ENCODE measurements around the gene GPC3. TPM values are rescaled to one million over a fixed set of nuclear protein-coding genes. Genes with fewer than 3 reads are reported as not detected.

Gene GPC3
- total and polyA plus RNA-seq, 7 donors: 0.43 to 2.3 (median 1.4) TPM

- no peaks in the 10 kb centered on the region for H3K4me1 ChIP-seq
- DNase-seq (no peak), ATAC-seq (no peak)
- intact Hi-C loops (cut with DNase I): no loop called here
- 62 to 93% (median 93%) methylated on average over 2 of the region's 2 CpGs for WGBS, 3 donors
- no peak overlapping the region for H3K4me3 ChIP-seq
- TF ChIP-seq, protein P1, sequence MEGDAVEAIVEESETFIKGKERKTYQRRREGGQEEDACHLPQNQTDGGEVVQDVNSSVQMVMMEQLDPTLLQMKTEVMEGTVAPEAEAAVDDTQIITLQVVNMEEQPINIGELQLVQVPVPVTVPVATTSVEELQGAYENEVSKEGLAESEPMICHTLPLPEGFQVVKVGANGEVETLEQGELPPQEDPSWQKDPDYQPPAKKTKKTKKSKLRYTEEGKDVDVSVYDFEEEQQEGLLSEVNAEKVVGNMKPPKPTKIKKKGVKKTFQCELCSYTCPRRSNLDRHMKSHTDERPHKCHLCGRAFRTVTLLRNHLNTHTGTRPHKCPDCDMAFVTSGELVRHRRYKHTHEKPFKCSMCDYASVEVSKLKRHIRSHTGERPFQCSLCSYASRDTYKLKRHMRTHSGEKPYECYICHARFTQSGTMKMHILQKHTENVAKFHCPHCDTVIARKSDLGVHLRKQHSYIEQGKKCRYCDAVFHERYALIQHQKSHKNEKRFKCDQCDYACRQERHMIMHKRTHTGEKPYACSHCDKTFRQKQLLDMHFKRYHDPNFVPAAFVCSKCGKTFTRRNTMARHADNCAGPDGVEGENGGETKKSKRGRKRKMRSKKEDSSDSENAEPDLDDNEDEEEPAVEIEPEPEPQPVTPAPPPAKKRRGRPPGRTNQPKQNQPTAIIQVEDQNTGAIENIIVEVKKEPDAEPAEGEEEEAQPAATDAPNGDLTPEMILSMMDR (IDR thresholded peaks at IDR 0.05): no peak
- no peak overlapping the region for H3K27ac ChIP-seq
- peaks cover 0 to 3% (median 0%) of the 10 kb centered on the region in 3 donors for H3K27me3 ChIP-seq (ENCODE audit: insufficient read depth in 3 of 3, low read length in 2 of 3)
- H3K9me3 ChIP-seq: peaks cover 9% of the 10 kb centered on the region
- H3K36me3 ChIP-seq (ENCODE audit: insufficient read depth in 1 of 2, low read depth in 1 of 2): no peaks in the 10 kb centered on the region
These were observed 71.6 kb downstream of the GPC3 start for GRCh38 chrX:133913658-133914388.

- no peaks in the 10 kb centered on the region for H3K4me1 ChIP-seq
- H3K4me3 ChIP-seq: no peak overlapping the region
- TF ChIP-seq, protein P1 (IDR thresholded peaks at IDR 0.05): no peak
- intact Hi-C loops (cut with DNase I): no loop called here
- peaks cover 0 to 3% (median 0%) of the 10 kb centered on the region in 3 donors for H3K27me3 ChIP-seq (ENCODE audit: insufficient read depth in 3 of 3, low read length in 2 of 3)
- H3K36me3 ChIP-seq (ENCODE audit: insufficient read depth in 1 of 2, low read depth in 1 of 2): no peaks in the 10 kb centered on the region
- WGBS, 3 donors: 43 to 78% methylated on average over 1 of the region's 1 CpG; no CpG with 5 or more reads in 1 of the 3 donors
- no peak for ATAC-seq
- peaks cover 9% of the 10 kb centered on the region for H3K9me3 ChIP-seq
- no peak overlapping the region for H3K27ac ChIP-seq
- DNase-seq: no peak
These were observed 72.4 kb downstream of the GPC3 start for GRCh38 chrX:133913009-133913408.

- no peak overlapping the region for H3K27ac ChIP-seq
- ATAC-seq (no peak), DNase-seq (no peak)
- no peak overlapping the region for H3K4me3 ChIP-seq
- TF ChIP-seq, protein P1 (IDR thresholded peaks at IDR 0.05): no peak
- H3K9me3 ChIP-seq: peaks cover 1% of the 10 kb centered on the region
- H3K27me3 ChIP-seq (ENCODE audit: insufficient read depth in 3 of 3, low read length in 2 of 3): peaks cover 0 to 3% (median 0%) of the 10 kb centered on the region in 3 donors
- intact Hi-C loops (cut with DNase I): no loop called here
- H3K4me1 ChIP-seq: no peaks in the 10 kb centered on the region
- WGBS, 3 donors: 27 to 61% (median 47%) methylated on average over 4 of the region's 4 CpGs
- H3K36me3 ChIP-seq (ENCODE audit: insufficient read depth in 1 of 2, low read depth in 1 of 2): no peaks in the 10 kb centered on the region
These were observed 73.4 kb downstream of the GPC3 start for GRCh38 chrX:133911825-133912495.

GRCh38 chrX:133910539-133910938 lies 74.9 kb downstream of the GPC3 start:
- DNase-seq (no peak), ATAC-seq (no peak)
- WGBS, 3 donors: 79 to 100% (median 94%) methylated on average over 1 of the region's 1 CpG
- Histone ChIP-seq H3K27me3 (ENCODE audit: insufficient read depth in 3 of 3, low read length in 2 of 3) (peaks cover 0 to 7% (median 0%) of the 10 kb centered on the region in 3 donors), H3K4me1 (no peaks in the 10 kb centered on the region), H3K36me3 (ENCODE audit: insufficient read depth in 1 of 2, low read depth in 1 of 2) (no peaks in the 10 kb centered on the region), H3K4me3 (no peak overlapping the region), H3K27ac (no peak overlapping the region), H3K9me3 (no peaks in the 10 kb centered on the region)
- TF ChIP-seq, protein P1 (IDR thresholded peaks at IDR 0.05): no peak
- intact Hi-C loops (cut with DNase I): no loop called here
